NCI-H1092 treated with DMSO at 0.1 percent for 48 hours (cell line): Measurements from ENCODE around the gene EPHA4.

Experiments used
- DNase-seq: peaks from one replicate; lab custom pipeline; 2025; lab: John Stamatoyannopoulos, UW

EPHA4 gene

DNA sequence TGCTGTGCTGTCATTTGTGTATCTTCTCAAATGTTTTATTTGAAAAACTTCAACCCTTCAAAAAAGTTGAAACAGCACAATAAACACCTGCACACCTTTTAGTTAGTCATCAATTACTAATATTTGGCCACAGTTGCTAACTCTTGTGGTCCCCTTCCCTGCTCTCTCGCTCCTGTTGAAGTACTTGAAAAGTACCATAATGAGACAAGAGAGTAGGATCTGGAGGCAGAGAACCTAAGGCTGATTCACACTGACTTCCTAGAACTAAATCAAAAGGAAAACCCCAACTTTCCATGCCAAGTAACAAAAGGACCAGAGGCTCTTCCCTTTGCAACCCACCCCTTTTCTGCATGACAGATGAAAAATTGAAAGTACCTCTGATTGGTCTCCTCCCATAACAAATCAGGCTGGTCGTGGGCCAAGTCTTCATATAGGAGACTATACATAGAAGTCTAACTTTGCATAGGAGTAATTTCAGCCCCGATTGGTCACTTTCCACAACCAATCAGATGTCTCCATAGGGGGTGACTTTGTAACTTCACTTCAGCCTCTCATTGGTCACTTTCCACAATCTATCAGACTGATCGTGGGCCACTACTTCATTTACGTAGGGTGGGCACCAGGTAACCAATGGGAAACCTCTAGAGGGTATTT is 179.7 kb downstream of the EPHA4 start:
- no peak for DNase-seq

DNA sequence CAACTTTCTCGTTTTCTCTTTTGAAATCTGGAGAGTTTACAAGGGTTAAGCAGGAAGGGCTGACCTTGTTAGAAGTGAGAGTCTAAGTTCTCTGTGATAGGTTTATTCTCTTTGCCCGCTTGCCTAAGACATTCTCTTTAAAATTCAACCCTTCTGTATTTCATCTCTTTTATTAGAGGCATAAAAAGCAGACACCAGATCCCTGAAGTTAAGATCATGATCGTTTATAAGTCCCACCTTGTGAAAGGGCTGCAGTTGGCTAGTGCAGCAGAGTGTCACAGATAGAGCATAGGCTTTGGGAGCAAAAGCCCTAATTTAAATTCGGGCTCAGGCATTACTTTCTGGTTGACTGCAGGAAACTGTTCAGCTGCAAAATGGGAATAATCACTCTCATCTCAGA is 181.2 kb downstream of the EPHA4 start:
- no peak for DNase-seq

DNA sequence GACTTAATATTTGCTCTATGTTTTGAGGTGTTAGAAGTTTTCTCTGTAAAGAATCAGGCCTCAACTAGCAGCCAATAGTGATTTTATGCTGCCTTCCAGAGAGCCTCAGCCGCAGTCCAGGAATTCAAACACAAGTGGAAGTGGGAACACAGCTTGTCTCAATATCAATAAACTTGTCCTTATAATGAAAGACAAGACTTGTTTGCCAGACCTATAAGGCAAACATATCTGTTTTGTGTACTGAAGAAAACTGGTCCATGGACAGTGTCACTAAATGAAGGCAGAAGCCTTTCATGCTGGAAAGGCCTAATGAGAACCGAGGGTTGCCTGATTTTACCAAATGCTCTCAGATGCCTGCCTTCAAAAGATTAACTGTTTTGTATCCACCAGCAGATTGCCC is 182.2 kb downstream of the EPHA4 start:
- no peak for DNase-seq

DNA sequence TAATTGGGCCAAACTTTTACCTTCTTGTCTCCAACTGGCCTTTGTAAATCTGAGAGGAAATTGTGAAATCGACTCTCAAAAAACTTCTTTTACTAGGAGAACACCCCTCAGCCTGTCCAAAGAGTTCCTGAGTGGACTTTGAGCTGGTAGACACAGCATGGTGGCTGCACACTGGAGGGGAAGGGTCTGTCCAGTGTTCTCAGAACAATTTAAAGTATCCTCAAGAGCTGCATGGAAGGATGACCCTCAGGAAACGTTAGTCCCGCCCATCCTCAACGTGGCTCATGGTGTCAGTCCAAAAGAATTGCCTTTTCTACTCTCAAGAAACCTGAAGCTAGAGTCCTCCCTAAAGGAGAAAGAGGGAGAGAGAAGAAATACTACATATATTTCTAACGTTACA is 182.7 kb downstream of the EPHA4 start:
- DNase-seq, result no peak

DNA sequence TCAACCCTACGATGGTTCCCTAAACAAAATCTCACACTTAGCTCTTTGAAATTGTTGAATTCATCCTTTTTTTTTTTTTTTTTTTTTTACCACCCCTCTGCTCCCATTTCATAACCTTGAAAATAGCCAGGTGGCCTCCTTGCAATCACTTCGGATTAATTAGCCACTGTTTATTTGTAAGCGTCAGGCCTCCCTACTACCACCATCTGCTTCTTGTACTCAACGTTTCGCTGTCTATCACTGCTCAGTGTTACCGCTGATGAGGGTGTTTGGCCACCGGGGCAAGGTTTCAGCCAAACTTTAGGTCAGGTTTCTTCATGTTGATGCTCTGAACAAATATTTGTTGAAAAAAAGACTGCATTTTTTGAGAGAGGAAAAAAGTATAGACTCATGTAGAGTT is 183.2 kb downstream of the EPHA4 start:
- no peak for DNase-seq

DNA sequence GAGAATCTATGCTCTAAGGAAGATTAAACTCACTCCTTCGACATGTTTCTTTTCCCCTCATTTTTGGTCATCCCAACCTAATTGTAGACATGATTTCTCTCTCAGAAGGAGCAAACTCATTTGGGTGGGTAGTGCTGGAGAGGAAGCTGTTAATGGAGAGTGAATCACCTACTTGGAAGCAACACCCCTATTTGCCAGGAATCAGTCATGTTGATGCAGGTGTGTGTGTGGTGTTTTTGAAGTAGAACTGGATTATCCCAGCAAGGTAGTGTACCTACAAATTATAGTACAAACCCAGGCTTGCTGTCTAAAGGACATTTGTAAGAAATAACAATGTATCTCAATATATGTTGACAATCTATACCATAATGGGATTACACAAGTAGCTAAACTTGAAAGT is 186.4 kb downstream of the EPHA4 start:
- DNase-seq, result no peak

DNA sequence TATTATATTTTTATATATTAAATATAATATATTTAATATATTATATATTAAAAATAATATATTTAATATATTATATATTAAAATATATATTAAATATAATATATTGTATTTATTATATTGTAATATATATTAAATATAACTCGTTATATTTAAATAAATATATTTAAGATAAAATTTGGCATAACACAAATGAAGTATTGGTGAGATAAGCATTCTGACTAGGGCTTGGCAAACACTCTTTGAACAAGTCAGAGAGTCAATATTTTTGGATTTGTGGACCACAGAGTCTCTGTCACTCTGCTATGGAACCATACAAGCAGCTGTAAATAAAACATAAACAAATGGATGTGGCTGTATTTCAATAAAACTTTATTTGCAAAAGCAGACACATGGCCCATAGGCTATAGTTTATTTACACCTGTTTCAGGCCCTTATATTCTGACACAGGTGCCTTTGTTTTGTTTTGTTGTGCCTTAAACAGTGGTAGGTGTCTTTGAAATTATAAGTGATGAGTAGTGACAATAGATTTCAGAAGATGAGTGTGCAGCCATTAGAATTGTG is 190.1 kb downstream of the EPHA4 start:
- DNase-seq, result no peak

DNA sequence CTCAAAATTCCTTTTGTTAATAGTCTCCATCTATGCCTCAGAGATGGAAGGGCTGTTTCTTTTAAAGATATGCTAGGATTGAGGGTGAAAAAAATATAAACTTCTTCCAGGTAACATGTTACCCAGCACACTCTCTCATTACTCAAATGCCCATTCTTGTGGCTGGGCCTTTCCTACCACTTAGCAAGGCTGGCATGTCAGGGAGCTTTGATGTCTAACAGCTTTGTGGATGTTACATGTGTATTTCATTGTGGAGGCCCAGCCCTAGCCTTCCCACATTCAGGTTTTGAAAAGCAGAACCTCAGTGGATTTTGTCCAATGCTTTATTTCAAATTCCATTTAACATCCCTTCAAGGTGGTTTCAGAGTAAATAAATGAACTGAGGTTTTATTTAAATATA is 191.4 kb downstream of the EPHA4 start:
- no peak for DNase-seq

DNA sequence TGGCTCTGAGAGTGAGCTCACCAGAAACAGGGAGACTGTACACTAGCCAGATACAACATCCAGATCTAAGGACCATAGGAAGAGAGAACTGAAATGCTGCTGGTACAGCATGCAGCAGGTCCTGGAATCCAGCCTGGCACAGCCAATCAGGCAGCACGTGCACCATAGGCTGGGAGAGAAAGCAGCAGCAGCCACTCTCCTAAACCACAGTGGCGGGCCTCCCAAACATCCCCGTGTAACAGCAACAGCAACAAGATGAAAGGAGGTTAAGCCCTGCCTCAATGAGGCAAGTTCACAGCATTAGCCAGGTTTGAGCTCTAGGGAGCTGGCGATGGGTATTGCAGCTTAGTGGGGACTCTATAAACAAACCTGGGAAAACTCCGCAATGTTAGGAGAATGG is 192.0 kb downstream of the EPHA4 start:
- no peak for DNase-seq

DNA sequence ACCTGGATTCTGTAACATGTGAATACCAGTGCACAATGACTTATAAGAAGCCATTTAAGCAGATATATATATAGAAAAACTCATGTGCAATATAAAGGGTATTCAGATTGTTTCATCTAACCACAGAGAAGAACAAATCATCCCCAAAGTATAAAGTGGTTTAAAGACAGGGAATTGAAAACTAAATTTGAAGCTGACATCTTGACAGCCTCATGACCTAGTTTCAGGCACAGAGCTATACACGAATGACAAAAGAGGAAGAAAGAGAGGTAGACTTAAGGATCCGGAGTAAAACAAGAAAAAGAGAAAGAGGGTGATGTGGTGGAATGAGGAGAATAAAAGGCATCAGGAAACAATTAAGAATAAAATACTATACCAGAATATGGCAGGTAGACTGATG is 194.5 kb downstream of the EPHA4 start:
- DNase-seq, result no peak

DNA sequence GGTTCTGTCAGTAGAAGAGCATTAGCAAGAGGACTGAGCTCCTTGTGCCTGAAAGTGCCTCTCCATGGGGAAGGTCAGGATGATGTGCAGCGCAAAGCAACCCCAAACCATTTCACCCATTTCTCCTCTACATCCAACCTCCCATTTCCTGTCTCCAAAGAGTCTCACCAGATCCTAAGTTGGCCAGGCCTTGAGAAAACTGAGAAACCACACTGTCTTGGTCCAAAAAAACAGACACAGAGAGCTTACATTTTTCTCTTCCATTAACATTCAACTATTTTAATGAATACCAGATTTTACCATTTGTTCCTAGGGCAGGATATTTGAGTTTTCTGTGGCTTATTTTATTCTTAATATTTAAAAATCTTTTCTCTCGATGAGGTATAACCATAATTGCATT is 195.0 kb downstream of the EPHA4 start:
- no peak for DNase-seq

DNA sequence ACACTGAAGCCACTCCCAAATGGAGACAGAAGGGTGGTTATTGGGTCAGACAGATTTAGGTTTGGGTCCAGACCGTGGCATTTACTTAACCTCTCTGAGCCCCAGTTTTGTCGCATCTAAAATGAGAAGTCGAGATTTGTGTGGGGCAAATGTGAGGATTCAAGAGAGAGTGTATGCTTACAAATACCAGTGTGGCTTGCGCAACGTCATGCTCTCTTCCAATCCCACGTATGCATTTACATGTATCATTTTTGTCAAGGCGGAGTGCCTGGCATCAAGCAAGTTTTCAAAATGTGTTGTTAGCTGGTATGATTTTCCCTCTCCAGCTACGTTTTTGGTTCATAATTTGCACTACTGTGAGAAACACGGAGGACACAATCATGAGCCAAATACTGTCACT is 197.9 kb downstream of the EPHA4 start:
- no peak for DNase-seq

DNA sequence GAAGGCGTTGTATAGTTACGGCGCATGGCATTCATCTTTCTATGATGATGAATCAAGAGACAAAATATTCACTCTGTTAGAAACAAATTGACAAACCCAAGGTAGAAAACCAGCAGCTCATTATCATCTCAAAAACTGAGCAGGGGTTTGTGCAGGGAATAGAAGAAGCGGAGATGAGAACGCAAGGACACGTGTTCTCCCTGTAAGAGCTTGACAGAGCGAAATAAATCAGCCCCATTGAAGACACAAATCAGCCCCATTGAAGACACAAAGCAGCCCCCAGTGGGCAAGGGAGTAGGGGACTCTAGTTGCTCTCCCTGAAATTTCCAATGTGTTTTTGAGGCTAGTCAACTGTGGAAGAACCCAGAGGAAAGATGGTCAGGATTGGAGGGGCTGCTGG is 199.2 kb downstream of the EPHA4 start:
- no peak for DNase-seq

DNA sequence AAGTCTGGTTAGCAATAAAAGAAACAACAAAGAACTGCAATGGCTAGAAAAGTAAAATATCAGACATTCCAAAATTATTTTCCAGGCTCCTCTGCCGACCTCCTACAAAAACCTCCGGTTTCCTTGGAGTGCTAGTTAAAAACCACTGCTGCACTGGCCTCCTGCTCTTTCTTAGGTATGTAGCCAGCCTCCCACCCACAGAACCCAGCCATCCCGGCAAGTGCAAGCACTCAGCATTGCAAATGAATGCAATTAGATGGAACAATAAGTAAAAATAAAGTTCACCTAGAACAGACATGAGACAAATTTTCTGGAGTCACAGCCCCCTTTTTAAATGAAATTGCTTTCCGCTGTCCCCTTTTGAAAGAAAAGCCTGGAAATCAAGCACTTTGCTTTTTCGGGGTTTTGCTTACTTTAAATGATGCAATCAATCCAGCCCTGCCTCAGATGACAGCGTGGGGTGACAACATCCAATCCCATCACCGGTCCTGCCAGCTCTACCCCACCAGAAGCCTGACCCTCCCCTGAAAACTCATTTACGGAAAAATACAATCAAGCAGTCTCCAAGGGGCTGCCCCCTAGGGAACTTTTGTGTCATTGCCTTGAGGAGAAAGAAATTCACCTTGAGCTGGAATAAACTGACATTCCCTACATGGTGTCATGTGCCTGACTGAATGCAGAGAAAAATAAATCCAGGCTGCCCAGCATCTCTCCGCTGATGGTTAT is 199.8 kb downstream of the EPHA4 start:
- DNase-seq, result no peak

DNA sequence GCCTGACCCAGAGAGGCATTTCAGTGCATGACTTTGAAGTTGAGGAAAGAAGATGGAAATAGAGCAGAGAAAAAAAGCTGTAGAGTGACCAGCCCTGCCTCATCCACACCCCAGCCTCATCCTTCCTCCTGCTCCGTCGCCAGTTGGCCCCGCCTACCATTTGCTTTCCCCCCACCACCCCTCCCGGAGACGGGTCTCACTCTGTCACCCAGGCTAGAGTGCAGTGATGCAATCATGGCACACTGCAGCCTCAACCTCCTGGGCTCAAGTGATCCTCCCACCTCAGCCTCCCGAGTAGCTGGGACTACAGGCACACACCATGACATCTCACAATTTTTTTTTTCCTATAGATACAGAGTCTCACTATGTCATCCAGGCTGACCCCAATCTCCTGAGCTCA is 200.8 kb downstream of the EPHA4 start:
- DNase-seq, result no peak

DNA sequence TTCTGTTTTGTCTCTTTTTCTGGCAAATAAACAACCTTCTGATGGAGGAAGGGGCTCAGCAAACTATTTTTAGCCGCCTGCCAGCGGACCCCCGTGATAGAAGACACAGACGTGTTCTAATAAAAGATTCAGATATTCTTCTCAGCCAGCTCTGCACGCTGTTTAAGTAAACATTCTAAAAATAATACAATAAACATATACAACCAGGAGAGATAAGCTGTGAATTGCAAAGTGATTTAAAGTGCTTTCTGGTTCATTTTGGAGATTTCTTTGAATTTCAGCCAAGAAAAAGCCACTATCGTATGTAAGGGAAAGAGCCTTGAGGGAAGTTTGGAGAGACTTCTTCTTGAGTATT is 201.3 kb downstream of the EPHA4 start:
- DNase-seq, result no peak

DNA sequence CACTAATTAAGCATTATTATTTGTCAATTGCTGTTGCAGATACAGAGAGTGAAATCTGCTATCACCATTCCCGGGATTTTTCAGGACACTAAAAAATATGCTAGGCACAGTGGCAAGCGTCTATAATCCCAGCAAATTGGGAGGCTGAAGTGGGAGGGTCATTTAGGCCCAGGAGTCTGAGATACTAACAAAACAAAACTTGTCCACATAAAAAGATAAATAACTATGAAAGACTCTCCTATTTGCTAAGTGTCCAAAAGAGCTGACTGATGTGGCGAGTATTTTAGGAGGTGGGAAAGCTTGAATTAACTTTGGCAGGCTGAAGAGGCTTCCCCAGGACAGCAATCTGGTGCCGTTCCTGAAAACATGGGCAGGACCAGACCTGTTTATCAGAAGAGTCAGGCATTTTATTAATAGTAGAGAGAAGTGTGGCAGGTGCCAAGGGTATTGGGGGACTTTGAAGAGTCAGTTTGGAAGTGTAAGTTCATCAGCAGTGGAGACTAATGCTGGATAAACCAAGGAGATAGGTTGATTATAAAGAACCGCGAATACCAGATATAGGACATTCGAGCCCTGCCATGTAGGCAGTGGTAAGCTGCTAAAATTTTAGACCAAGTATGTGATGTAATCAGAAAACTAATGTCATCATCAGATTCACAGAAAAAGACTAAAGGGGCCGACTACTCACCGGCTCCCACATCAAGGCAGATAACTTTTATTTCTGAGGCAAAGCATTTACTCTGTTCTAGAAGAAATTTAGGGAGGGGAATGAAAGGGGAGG is 201.8 kb downstream of the EPHA4 start:
- no peak for DNase-seq
